ENCODE measurements around the gene GHR. TPM values are rescaled to one million over a fixed set of nuclear protein-coding genes. Genes with fewer than 3 reads are reported as not detected.

GHR gene
- total RNA-seq, 4 donors from 2014 or later = 1.8 to 12.4 (median 3.7) TPM

GRCh38 chr5:42634575-42634974, 211.3 kb downstream of the GHR start:
- Histone ChIP-seq H3K9me3 (no peaks in the 10 kb centered on the region), H3K36me3 (no peaks in the 10 kb centered on the region), H3K27me3 (no peaks in the 10 kb centered on the region), H3K4me1 (no peaks in the 10 kb centered on the region), H3K27ac (no peak overlapping the region), H3K4me3 (no peak overlapping the region)
- no peak for DNase-seq
- TF ChIP-seq POLR2A (IDR thresholded peaks at IDR 0.05) (no peak), CTCF (IDR thresholded peaks at IDR 0.05) (no peak)

- DNase-seq = no peak
- Histone ChIP-seq H3K9me3 (no peaks in the 10 kb centered on the region), H3K27ac (no peak overlapping the region), H3K36me3 (no peaks in the 10 kb centered on the region), H3K27me3 (no peaks in the 10 kb centered on the region), H3K4me1 (no peaks in the 10 kb centered on the region), H3K4me3 (no peak overlapping the region)
- TF ChIP-seq POLR2A (IDR thresholded peaks at IDR 0.05) (no peak), CTCF (IDR thresholded peaks at IDR 0.05) (peak in 1 of 6 experiments; percentile 7)
Observed at GRCh38 chr5:42636425-42636824, 213.2 kb downstream of the GHR start.

GRCh38 chr5:42636946-42637345, 213.7 kb downstream of the GHR start:
- Histone ChIP-seq H3K4me3 (no peak overlapping the region), H3K4me1 (no peaks in the 10 kb centered on the region), H3K36me3 (no peaks in the 10 kb centered on the region), H3K27me3 (no peaks in the 10 kb centered on the region), H3K9me3 (no peaks in the 10 kb centered on the region), H3K27ac (no peak overlapping the region)
- DNase-seq = no peak
- TF ChIP-seq CTCF (IDR thresholded peaks at IDR 0.05) (no peak), POLR2A (IDR thresholded peaks at IDR 0.05) (no peak)

- H3K4me3 ChIP-seq = no peak overlapping the region
- TF ChIP-seq CTCF (IDR thresholded peaks at IDR 0.05) = no peak
- TF ChIP-seq POLR2A (IDR thresholded peaks at IDR 0.05) = no peak
- no peaks in the 10 kb centered on the region for H3K27me3 ChIP-seq
- H3K36me3 ChIP-seq = no peaks in the 10 kb centered on the region
- H3K27ac ChIP-seq = no peak overlapping the region
- H3K9me3 ChIP-seq = no peaks in the 10 kb centered on the region
- no peaks in the 10 kb centered on the region for H3K4me1 ChIP-seq
- no peak for DNase-seq
Observed at GRCh38 chr5:42638972-42639371, 215.7 kb downstream of the GHR start.

GRCh38 chr5:42640835-42641234, 217.6 kb downstream of the GHR start:
- Histone ChIP-seq H3K27ac (no peak overlapping the region), H3K36me3 (no peaks in the 10 kb centered on the region), H3K4me1 (no peaks in the 10 kb centered on the region), H3K9me3 (no peaks in the 10 kb centered on the region), H3K4me3 (no peak overlapping the region), H3K27me3 (no peaks in the 10 kb centered on the region)
- TF ChIP-seq POLR2A (IDR thresholded peaks at IDR 0.05) (no peak), CTCF (IDR thresholded peaks at IDR 0.05) (no peak)
- no peak for DNase-seq

GRCh38 chr5:42641336-42642005, 218.2 kb downstream of the GHR start:
- H3K27ac ChIP-seq = no peak overlapping the region
- no peaks in the 10 kb centered on the region for H3K27me3 ChIP-seq
- DNase-seq = no peak
- H3K4me1 ChIP-seq = no peaks in the 10 kb centered on the region
- no peak overlapping the region for H3K4me3 ChIP-seq
- H3K36me3 ChIP-seq = no peaks in the 10 kb centered on the region
- TF ChIP-seq CTCF (IDR thresholded peaks at IDR 0.05) (no peak), POLR2A (IDR thresholded peaks at IDR 0.05) (no peak)
- H3K9me3 ChIP-seq = no peaks in the 10 kb centered on the region
